ENCODE data around the gene TNFRSF8.

Gene TNFRSF8

DNA sequence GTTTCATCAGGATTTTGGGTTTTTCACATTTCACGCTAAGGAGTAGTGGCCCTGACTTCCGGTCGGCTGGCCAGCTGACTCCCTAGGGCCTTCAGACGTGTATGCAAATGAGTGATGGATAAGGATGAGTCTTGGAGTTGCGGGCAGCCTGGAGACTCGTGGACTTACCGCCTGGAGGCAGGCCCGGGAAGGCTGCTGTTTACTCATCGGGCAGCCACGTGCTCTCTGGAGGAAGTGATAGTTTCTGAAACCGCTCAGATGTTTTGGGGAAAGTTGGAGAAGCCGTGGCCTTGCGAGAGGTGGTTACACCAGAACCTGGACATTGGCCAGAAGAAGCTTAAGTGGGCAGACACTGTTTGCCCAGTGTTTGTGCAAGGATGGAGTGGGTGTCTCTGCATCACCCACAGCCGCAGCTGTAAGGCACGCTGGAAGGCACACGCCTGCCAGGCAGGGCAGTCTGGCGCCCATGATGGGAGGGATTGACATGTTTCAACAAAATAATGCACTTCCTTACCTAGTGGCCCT lies 80.6 kb downstream of the TNFRSF8 start:
- peak; percentile 7 for DNase-seq

DNA sequence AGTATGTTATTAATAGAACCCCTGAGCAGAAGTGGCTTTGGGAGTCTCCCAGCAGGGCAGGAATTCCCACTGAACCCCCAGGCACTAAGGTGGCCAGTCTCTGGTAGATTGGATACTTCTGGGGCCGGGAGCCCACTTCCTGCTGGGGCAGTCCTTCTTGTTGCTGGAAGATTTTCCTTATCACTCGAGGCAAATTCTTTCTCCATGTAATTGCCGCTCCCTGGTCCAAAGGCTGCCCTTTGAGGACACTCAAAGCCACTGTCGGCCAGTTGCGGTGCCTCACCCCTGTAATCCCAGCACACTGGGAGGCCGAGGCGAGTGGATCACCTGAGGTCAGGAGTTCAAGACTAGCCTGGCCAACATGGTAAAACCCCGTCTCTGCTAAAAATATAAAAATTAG lies 81.1 kb downstream of the TNFRSF8 start:
- DNase-seq = no peak

DNA sequence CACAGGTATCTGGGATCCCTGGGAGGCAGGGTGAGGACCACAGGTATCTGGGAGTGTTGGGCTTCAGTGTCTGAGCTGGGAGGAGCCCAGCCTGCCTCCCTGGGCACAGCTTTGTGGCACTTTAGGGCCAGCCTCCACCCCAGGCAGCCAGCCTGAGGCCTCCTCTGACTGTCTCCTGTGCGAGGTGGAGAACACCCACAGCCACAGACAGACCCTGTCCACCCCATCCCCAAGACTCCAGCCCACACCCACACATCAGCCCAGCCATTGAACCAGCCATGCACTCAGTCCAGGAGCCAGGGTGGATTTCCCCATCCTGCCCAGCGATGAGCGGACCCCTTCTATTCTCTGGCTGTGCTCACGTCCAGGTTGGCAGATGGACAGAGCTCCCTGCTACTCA lies 81.9 kb downstream of the TNFRSF8 start:
- DNase-seq = no peak

DNA sequence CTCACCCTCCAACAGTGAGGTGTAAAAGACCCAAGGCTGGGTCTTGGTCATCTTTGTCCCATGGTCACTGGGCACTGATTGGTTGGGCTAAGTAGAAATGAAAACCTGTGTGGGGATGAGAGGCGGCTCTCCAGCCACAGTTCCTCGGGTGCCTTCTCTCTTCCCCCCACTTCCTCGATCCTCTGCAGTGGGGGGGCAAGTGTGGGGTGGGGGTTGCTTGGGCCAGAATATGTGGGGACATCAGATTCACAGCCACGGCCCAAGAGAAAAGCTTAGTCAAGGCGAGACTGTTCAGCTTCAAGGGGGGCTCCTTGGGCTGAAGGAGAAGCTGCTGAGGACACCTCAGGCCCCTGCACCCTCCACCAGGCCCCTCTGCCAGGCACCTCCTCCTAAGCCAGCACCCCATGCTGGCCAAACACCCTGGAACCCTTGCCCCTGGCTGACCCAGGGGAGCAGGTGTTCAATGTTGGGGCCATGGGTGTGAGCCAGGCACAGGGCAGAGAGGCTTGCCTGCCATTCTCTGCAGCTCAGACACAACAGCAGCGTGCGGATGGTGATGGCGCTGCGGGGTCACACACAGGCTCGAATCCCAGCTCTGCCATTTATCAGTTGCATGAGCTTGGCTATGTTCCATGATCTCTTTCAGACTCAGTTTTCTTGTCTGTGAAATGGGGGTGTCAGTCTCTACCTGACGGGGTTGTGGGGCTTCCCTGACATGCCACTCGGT lies 82.7 kb downstream of the TNFRSF8 start:
- DNase-seq = no peak

DNA sequence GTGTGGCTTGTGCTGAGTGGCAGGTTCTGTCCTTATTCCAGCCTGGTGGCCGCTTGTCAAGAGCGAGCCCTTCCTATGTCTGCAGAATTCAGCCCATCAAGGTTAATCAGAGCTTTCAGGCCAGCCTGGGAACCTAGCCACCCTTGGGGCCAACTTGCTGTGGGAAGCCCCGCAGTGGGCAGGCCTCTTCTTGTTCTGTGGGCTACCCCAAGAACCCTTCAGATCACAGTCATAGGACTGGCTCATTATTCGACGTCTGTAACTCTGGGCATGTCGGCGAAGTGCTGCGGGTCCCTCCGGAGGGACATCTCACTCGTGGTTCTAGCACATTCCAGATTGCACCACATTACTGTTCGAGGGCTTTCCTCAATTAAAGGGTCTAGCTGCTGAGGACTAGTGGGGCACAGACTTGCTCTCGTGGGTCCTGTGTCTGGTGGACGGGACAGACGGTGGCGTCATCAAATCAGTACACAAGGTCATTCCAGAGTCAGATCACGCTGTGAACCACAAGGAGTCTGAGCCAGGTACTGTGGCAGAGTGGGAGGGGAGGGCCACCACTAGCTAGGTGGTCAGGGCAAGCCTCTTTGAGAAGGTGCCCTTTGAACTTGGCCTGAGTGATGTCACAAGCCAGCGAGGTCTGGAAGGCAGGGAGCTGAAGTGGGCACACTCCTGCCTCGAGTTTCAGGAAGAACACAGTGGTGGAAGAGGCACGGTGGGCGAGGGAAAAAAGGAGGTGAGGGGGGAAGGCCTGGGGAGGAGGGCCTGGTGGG lies 83.4 kb downstream of the TNFRSF8 start:
- DNase-seq = no peak

DNA sequence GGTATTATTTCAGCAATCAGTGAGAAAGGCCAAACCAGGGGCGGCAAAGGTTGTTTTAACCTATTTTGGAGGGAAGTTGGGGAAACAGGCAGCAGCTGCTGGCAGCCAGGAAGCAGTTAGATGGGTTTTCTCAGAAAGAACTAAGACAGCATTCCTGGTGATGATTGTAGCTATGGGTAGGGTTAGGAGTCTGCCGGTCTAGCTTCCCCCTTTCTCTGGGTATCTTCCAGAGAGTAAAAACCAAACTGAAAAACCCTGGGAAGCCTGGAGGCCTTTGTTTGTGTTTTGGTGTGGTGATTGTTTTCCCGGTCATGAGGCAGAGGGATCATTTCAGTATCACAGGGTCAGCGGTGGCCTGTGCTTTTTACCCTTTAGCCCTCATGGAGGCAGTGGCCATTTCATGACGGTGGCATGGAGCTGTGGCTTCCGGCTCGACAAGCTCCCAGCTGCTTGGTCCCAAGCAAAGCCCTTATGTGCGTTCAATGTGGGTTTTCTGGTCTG lies 84.1 kb downstream of the TNFRSF8 start:
- DNase-seq = no peak

DNA sequence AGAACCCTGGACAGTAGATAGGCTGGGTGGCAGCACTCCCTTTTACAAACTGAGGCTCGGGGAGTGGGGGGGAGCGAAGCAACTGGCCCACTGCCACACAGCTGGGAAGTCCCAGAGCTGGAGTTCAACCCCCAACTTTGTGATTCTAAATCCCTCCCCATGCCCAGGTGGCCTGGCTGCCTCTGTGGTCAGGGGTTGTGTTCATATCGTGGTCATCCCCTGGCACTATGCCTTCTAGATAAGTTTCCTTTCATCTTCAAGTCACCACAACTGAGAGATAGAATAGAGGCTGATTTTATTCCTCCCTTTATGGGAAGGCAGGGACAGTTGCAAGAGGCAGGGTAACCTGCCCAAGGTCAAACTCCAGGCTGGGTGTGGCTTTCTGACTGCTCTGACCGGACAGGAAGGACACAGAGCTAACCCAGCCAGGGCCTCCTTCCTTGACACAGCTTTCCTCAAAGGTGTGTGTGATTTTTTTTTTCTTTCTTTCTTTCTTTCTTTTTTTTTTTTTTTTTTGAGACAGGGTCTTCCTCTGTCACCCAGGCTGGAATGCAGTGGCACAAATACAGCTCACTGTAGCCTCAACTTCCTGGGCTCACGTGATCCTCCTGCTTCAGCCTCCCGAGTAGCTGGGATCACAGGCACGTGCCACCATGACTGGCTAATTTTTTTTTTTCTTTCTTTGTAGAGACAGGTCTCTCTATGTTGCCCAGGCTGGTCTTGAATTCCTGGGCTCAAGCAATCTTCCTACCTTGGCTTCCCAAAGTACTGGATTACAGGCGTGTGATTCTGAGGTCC lies 85.3 kb downstream of the TNFRSF8 start:
- no peak for DNase-seq

DNA sequence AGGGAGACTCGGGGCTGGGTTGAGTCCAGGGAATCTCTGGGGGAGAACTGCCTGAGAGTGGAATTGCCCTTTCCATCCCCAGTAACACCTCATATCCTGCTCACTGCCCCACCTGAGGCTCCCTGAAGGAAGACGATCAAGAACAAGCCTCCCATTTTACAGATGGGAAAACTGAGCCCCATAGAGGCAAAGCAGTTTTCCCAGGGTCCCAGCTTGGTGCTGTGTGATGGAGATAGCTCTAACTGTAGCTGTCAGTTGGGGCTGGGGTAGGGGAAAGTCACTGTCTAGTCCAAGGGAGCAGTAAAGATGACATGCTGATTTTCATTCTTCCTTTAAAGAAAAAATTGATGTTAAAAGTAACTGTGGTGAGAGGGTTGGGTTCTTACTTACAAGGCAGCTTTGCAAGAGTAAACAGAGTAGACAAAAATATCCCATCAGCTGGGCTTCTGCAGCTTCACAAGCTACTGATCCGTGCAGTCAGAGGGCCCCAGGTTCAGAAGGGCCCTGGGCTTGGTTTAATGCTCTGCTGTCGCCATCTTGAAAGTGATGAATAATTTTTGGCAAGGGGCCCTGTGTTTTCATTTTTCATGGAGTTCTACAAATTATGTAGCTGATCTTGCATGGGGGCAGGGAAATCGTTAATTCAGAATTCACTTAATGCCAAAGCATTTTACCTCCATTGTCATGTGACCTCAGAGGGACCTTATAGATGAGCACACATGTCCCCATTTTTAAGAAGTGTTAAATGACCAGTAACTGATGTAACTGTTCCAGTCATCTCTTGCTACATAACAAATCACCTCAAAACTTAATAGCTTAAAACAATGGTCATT lies 86.1 kb downstream of the TNFRSF8 start:
- DNase-seq = no peak

DNA sequence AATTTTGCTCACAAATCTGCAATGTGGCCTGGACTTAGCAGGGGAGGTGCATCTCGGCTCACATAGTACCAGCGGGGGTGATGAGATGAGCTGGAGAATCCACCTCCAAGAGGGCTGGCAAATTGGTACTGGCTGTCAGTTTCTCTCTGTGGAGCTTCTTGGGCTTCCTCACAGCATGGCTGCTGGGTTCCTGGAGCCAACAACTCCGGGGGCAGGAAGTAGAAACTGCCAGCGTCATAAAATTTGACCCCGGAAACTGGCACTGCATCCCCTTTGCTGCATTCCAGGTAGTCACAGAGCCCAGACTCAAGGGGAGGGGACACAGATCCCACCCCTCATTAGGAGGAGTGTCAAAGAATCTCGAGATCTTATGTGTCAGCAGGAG lies 86.7 kb downstream of the TNFRSF8 start:
- no peak for DNase-seq

DNA sequence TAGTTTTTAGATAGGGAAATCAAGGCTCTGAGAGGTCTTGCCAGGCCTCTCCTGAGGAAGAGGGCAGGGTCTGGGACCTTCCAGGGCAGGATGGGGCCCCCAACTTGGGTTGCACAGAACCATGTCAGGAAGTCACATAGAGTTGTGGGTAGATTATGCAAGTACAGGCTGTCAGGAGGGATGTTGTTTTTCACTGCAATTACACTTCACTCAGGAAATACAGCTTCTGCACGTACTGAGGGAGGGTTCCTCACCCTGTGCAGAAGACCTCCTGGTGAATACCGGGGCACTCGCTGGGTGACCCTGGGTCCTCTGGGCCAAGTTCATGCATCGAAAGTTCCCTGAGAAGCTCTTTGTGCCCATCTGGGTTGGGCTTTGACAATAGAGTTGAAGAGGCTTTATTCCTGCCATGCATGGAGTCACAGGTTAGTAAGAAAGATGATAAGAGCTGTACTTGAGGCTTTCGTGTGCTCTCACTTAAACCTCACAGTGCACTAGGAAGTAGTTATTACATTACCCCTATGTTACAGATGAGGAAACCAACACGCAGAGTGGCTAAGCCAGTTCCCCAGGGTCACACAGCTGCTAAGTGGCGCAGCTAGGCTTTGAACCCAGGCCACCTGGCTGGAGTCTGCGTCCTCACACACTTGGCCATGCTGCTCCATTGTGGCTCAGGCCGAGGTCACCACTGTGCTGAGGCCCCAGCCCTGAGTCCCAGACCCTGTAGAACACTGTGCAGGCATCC lies 87.5 kb downstream of the TNFRSF8 start:
- no peak for DNase-seq

DNA sequence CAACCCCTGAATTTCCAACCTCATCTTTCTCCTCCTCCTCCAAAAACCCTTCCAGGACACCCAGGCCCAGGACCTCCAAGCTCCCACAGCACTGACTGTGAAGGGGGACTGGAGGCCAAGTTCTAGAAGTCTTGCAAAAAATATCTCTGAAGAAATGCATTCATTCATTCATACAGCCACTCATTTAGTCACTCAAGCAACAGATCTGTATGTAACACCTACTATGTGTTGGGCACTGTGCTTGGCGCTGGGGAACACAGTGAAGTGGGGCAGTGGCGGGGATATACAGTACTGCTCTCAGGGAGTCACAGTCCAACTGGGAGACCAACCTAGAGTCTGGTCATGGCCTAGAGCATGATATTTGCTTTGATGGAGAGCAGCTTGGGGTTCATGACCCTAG lies 88.4 kb downstream of the TNFRSF8 start:
- DNase-seq = no peak

DNA sequence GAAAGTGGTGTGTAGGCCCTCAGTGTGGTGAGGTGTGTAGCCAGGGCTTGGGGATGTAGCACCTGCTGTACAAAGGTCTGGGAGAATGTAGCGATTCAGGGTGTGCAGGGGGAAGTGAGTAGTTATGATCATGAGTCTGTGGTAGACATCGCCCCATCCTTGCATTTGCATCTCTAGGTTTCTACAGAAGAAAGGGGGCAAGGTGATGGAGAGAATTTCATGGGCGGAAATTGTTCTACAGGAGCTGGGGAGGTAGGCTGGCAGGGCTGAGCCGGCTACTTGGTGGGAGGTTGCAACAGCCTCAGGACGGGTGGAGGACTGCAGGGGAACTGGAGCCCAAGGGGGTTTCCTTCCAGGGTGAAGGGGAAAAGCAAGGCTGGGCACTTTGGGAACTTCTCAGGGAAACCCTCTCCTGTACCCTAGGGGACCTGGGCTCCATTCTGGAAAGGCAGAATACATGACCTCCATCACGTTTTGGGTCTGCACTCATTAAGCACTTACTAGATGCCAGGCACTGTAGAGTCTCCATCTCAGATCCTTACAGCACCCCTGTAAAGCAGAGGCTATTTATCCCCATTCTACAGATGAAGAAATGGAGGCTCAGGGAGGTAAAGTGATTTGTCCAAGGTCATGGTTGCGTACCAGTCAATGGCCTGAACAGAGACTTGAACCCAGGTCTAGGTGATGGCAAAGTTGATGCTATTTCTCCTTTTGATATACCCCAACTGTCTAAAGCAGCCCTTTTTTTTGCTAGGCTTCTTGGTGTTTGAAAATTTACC lies 89.2 kb downstream of the TNFRSF8 start:
- no peak for DNase-seq

DNA sequence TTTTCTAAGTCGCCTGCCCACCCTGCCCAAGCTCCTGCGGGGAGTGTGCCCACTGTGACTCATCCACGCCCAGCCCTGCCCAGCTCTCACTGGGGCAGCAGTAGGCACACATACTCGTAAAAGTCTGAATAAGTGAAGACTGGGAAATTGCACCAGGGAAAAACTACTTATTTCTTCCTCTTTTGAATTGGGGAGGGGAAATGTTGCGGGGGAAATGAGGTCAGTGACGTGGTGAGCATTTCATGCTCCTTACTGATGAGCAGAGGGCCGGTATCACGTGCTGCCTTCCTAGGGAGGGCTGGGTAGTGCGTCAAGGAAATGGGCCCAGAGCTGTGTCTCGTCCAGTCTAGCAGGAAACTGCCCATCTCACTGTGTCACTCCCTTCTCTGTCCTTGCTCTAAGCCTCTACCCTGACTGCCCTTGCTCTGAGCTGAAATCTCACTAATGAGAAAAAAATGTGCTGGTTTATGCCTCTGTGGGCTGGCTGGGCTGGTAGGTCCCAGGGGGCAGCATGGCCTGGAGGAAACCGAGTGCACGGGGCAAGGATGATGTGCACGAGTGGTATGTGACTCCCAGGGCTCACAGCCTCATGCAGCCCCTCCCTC lies 90.2 kb downstream of the TNFRSF8 start:
- DNase-seq = no peak

DNA sequence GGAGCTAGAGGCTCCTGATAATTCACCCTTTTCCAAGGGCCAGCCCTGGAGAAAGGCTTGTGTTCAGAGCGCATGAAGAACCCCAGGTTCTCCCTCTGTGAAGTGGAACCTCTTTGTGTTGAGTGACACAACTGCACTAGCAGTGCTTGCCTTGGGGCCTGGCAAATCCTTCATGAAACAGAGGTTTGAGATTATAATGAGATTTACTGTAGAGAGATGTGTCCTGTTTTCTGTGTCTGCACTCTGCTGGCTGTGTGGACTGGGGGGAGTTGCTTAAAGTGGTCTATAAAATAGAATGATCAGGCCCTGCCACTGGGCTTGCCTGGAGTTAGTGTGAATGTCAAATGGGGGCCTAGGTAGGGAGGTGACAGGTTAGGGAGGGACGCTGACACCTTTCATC lies 92.2 kb downstream of the TNFRSF8 start:
- DNase-seq = no peak

DNA sequence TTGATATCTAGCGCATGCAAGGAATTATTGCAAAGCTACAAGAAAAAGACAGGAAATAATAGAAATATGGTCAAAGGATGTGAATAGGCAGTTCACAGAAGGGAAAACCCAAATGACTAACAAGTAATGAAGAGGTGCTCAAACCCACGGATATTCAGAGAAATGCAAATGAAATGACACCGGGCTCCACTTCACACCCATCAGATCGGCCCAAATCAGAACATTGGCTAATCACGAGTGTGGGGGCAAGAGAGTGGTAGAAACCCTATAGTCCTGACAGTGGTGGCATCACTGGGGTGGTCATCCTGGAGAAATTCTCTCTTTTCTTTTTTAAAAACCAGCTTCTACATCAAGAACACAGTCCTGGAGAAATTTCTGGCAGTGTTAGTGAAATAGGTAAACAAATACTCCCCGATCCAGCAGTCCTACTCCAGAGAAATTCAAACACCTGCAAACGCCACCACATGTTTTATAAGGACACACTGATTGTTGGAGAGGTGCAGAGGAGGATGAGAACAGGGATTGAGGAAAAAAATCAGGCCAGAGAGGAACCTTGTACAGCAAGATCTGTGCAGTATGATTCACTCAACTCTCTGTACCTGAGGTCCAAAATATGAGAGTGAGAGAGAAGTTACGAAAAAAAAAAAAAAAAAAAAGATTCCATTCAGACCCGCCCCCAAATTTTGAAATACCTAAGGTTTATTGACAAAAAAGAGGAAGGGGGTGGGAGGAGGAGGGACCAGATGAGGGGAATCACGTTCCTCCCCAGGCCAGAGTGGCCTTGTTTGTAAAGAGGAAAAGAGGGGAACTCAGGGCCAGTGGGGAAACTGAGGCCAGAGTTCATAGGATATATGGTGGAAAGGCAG lies 94.5 kb downstream of the TNFRSF8 start:
- no peak for DNase-seq

DNA sequence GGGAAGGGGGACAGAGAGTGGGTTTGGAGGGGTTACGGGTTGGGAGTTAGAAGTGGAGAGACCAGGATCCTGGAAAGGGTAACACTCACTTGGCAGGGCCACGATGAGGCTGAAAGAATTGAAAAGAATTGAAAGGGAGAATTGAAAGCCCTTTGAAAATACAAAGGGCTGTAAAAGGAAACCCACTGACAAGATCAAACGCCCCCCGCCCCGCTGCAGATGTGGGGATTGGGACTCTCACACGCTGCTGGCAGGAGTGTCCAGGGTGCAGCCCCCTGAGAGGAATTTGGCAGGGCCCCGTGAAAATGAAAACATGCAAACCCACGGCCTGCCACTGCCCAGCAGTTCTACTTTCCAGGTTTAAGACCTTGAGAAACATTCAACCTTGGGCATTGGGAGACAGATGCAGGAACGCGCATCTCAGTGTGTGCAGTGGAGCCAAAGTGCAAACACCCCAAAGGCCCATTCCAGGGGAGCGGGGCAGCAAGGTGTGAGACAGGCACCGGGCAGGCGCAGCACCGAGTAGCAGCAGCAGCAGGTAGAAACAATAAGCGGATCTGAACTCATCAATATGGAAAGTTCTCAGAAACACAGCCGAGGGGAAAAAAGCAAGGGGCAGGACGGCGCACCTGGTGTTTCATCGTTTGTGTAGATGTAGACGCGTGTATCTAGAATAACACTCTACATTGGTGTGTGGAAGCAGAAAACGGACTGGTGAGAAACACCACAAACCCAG lies 95.4 kb downstream of the TNFRSF8 start:
- DNase-seq = no peak

DNA sequence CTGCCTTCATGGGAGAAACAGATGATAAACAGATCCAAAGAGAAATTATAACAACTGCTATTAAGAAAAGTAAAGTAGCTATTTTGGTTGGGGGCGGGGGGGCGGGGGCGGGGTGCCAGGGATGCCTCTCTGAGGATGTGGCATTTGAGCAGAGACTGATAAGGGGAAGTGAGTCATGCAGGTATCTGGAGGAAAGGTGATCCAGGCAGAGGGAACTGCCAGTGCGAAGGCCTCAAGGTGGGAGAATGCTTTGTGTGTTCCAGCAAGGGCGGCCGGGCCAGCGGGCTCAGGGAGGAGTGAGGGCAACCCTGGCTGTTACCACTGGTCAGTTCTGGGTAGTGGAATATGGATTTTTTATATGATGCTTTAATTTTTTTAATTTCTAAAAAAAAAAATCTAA lies 96.7 kb downstream of the TNFRSF8 start:
- no peak for DNase-seq

DNA sequence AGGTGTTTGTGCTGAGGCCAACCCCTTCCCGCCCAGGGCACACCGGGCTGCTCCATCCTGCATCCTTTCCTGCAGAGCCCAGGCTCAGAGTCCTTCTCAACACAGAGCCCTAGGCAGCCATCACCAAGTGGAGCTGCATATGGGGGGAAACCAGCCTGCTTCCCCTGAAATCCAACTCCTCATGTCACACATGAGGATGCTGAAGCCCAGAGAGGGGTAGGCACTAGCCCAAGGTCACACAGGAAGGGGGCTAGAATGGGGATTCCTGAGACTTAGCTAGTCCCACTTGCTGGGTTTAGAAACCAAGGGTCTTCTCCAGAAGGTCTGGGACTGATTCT lies 98.2 kb downstream of the TNFRSF8 start:
- DNase-seq = no peak
